Measurements from ENCODE around the gene PCGF3.
"Not testable (repeated sequence)": the region's sequence is repeated elsewhere in the genome, so short reads cannot be mapped to it uniquely, and the experiment has no call there.

- not testable (repeated sequence) for TF ChIP-seq CTCF (IDR thresholded peaks at IDR 0.05; ENCODE audit: low read depth, low read length, missing input control); TAF1 (conservative IDR thresholded peaks at IDR 0.05); REST (IDR thresholded peaks at IDR 0.05); ZBTB33 (IDR thresholded peaks at IDR 0.05); SP1 (IDR thresholded peaks at IDR 0.05)
These were observed 35.6 kb upstream of the PCGF3 start for GRCh38 chr4:669806-670559.
